Measurements from ENCODE around the gene ZNF536.

Gene ZNF536

DNA sequence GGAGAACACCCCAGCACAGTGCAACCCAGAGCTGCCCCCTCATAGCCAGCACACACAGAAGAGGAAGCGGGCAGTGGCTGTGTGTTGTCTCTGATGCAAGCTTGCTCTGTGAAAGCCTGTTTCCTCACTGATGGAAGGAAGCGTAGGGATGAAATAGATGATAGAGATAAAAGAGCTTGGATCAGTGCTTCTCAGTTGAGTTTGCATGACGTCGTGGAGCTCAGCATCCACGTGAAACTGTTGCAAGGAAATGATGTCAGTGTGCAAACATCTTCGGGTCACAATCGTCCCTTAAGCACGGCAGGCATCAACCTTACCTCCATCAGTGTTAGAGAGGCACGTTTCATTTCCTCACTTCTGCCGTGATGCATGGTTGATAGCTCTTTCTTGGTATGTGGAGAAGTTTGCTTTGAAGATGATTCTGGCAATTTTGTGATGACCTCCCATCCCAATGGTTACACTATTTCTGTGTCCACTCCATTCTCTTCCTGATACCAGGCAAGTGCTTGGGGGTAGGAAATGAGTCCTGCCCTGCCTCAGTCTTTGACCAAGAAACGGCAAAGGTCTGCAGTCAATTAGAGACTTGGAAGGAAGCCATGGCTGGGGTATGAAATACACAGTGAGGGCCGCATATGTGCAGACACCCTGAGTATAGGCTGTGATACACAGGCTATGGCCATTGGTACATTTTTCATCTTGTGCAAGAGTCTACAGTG lies 183.0 kb downstream of the ZNF536 start:
- in situ Hi-C loops (cut with HindIII; ENCODE audit: low sequenced_read_pairs), result no loop called here

DNA sequence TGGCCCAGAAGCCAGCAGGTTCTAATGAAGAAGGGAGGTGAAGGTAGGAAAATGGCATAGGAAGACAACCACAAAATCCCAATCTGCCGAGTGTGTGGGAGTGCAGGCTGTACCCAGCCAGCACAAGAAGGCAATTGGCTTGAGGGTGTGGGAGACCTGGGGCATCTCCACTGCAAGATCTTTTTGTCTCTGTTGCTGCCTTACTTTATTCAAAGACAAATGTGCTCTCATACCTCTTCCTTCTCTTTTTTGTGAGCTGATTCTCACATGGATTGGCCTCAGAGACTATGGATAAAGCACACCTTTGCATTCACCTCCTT lies 183.6 kb downstream of the ZNF536 start:
- in situ Hi-C loops (cut with HindIII; ENCODE audit: low sequenced_read_pairs), result no loop called here

DNA sequence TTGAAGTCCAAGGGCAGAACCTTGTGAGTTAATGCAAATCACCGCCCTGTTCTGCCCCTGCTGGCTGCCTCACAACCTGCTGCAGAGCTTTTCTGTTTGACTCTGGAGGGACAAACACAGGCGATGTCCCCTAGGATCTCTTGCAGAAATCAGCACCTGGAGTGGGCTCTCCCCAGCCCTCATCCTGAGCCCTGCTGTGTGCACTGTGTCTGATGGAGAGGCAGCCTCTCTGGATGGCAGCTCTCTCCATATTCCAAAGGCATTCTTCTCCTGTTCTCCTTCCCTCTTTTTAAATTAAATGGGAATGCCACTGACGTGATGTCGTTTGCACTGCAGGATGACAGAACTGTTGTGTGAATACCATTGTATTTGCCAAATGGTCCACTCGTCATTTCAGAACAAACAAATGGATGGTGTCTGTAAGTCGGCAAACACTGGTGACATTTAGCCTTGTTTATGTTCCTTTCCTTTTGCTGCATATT lies 184.1 kb downstream of the ZNF536 start:
- in situ Hi-C loops (cut with HindIII; ENCODE audit: low sequenced_read_pairs), result no loop called here

DNA sequence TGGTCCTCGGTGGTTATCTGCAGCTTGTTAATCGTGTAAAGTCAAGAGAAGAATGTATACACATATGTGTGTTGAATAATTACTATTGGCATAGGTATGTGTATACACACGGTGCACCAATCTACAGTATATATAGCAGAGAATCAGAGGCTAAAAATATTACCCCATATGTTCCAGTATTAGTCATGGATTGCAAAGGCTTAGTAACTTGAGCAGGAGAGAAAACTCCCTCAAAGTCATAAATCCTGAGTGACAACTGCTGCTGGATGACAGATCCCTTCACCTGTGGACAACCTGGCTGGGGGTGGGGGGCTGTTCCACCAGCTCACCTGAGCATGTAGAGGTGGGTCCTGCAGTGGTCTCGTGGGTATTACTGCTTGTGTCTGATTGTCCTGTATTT lies 185.0 kb downstream of the ZNF536 start:
- in situ Hi-C loops (cut with HindIII; ENCODE audit: low sequenced_read_pairs), result no loop called here

DNA sequence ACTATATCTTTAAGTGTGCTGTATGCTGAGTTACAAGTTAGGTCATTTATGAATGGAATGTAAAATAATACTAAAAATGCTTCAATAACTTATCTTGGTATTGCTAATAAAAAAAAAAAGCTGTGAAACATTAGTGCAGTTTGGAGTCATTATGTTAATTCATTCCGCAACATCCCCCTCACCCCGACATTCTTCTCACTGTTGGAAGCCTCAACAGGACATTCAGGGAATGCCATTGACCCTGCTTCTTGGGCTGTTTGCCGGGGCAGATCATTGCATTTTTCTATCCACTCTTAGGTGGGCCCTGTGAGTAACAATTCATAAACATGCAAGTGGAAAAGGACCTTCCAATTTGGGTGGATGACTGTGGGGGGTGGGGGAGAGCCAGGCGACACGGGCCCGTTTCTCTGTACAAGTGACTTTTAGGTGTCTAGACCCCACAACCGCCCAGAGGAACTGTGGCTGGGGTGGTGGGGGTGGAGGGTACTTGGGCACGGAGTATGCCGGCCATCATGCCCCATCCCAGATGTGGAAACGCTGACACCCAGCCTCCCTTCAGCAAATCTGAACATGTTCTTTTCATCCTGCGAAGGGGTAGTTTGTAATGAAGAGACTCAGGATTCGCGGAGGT lies 185.9 kb downstream of the ZNF536 start:
- in situ Hi-C loops (cut with HindIII; ENCODE audit: low sequenced_read_pairs), result no loop called here

DNA sequence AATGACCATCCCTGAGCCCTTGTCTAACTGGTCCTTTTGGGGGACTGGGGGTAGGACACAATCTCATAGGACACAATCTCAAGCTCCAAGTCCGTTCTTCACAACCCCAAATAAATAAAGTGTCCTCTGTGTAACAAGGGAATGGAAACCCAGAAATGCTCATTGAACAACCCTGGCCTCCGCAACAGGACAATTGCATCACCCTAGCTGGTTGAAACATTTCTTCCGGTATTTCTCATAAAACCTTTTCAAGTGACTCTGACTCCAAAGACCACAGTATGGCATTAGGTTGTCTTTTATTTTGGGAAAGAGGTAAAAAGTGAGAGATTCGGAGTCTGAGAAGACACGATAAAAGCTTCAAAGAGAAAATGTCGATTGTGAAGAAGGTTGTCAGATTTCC lies 186.6 kb downstream of the ZNF536 start:
- in situ Hi-C loops (cut with HindIII; ENCODE audit: low sequenced_read_pairs), result no loop called here

DNA sequence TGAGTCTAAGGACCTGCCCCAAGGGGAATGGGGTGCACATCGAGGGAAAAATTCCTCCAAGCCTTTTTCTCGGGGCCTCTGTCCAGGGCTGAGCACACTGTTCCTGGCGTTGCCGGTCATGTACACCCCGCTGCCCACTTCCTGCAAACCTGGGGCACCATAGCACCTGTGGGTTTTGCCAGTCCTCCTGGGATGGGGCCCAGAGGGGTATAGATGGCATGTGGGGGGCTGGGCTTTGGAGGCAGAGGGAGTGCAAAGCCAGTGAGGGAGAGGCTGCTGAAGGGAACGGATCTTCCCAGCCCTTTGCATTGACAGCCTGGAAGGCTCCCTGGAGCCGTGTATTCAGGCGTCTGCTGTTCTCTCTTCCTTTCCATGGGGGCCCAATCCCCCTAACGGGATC lies 187.3 kb downstream of the ZNF536 start:
- in situ Hi-C loops (cut with HindIII; ENCODE audit: low sequenced_read_pairs), result no loop called here

DNA sequence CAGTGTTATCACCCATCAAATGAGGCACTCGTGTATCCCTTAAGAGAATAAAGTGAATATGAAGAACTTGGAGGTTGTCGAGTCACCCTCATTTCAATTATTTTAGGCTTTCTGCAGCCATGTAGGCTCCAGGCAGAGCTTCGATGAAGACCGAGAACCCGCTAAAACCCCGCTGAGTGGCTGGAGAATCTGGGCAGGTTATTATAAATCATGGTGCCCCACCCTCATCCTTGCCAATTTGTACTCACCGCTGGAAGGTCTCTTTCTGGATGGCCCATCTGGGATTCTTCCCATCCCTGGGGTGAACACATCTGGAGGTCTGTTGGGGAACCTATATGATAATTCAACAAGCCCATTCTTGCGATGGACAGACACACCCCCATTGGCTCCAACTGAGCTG lies 190.8 kb downstream of the ZNF536 start:
- in situ Hi-C loops (cut with HindIII; ENCODE audit: low sequenced_read_pairs), result no loop called here

DNA sequence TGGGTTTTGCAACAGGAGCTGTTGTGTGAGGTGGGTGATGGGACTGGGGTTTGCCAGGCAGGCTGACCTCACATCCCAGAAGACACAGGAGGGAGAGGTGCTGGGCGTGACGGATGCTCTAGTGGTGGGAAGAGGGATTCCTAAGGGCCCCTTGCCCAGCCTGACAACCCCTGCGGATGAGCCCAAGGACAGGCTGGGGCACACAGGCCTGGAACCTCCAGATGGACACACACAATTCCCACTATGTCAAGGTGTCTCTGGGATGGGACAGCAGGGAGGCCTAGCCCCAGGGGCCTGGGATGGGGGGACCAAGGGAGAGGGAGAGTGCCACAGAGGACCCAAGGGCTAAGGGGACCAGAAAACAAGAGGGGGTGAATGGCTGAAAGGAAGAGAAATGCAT lies 191.5 kb downstream of the ZNF536 start:
- in situ Hi-C loops (cut with HindIII; ENCODE audit: low sequenced_read_pairs), result no loop called here

DNA sequence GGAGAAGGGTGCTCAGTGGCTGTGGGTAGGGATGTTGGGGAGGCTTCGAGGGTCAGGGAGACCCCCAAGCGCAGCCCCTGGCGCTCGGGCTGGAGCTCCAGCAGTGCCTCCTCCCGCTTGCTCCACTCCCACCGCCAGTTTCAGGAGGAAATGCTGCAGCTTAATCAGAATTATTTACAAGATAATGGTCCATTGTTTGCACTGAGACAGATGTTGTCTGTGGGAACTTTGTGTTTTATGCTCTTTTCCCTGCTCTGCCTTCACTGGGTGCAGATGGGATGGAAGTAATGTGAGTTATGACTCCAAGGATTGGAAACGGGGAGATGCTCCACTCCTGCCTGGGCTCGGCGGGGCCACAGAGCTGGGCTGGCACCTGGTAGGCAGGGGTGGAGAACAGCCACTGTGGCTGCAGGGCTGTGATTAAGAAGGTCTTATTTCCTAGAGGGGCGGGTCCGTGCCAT lies 192.4 kb downstream of the ZNF536 start:
- in situ Hi-C loops (cut with HindIII; ENCODE audit: low sequenced_read_pairs), result no loop called here

DNA sequence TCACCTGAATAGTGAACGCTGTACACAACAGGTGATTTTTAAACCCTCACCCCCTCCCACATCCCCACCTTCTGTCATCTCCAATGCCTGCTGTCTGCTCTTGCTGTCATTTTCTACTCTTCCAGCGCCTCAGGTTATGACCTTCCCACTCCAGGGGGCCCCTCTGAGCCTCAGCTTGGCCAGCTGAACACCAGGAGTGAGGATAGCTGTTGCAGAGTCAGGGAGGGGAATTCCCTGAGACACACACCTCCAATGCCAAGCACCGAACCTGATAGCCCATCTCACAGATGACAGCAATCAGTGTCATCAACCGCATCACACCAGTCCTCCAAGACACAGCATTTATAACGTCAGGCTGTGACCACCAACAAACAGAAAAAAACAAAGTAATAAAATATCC lies 193.5 kb downstream of the ZNF536 start:
- in situ Hi-C loops (cut with HindIII; ENCODE audit: low sequenced_read_pairs), result no loop called here

DNA sequence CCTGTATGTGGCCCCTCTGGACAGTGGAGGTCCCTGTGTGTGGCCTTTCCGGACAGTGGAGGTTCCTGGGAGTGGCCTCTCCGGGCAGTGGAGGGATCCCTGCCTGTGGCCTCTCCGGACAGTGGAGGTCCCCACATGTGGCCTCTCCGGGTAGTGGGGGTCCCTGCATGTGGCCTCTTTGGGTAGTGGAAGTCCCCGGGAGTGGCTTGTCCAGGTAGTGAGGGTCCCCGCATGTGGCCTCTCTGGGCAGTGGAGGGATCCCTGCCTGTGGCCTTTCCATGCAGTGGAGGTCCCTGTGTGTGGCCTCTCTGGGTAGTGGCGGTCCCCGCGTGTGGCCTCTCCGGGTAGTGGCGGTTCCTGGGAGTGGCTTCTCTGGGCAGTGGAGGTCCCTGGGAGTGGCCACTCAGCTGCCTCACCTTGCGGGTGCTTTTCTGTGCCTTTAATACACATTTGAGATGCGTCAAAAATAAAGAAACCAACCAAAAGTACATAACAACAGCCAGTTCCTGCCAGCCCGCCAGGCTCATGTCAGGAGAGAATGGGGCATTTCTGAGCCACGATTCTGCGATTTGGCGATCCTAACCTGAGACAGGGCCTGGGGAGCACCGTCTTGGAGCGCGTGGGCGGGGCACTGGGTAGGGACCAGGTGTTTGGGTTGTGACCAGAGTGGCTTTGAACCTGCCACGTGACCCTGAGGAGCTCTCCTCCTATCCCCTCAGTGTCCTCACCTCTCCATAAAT lies 194.7 kb downstream of the ZNF536 start:
- in situ Hi-C loops (cut with HindIII; ENCODE audit: low sequenced_read_pairs), result no loop called here

DNA sequence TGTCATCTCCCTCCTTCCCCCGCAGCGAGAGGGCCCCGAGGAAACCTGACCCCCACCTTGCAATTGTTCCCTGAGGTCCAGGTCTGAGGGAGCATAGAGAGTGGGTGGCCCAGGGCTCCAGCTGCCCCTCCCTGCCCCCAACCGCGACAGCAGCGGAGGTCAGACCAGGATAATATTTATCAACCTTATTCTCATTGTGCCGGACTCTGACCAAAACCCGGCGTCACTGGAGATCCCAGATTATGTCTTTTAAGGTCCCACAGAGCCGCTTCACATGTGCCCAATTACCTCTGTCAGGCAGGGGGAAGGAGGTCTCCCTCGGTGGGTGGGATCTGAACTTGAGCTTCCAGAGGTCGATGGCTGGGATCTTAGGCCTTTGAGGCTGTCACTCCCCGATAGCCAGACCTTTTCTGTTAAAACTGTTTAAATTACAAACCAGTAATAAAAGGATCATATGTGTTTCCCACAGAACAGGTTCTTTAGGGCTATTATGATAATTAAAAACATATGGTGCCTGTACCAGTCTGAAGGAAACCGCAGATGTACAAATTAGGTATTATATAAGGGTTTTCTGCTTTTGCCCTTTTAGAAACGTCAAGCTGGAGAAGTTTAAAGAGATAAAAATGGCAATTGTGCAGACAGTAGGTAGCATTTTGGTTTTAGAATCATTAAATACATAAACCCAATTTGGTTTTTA lies 195.5 kb downstream of the ZNF536 start:
- in situ Hi-C loops (cut with HindIII; ENCODE audit: low sequenced_read_pairs), result no loop called here

DNA sequence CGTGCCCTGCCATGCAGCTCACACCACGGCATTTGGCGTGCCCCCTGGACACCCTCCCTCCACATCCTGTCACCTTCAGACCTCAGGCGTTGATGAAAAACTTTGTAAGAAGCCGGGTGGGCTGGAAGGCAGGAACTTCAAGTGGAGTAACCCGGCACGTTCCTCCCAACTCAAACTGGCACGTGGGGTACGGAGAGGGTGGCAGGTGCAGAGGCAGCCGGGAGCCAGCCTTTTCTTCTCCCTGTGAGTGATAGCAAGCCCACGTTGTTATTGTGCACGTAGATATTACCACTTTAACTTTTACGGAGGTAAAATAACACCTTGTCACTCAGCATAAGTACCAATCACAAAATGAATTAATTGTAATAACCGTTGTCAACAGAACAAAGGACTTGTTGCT lies 198.0 kb downstream of the ZNF536 start:
- in situ Hi-C loops (cut with HindIII; ENCODE audit: low sequenced_read_pairs), result no loop called here

DNA sequence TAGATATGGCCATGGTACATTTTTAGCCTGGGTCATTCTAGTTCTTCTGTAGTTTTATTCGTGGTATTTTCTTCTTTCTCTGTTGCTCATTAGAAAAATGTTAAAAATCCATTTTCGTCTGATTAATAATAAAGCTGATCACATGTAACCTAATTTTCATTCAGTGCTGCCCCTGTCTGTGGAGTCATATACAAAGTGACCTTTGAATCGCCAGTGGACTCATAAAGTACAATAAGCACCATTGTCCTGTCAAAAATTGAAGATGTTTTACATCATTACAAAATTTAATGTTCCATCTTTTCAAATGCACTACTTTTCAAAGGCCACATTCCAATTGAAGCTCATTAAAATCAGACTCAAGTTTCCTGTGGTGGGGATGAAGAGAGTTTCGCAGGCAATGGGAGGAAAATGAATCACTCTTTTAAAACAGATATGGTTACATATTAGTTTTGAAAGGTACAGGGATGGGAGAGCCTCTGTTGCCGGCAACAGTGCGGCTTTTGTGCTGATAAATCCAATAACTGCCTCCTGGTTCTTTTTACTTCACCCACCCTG lies 205.4 kb downstream of the ZNF536 start:
- in situ Hi-C loops (cut with HindIII; ENCODE audit: low sequenced_read_pairs), result no loop called here

DNA sequence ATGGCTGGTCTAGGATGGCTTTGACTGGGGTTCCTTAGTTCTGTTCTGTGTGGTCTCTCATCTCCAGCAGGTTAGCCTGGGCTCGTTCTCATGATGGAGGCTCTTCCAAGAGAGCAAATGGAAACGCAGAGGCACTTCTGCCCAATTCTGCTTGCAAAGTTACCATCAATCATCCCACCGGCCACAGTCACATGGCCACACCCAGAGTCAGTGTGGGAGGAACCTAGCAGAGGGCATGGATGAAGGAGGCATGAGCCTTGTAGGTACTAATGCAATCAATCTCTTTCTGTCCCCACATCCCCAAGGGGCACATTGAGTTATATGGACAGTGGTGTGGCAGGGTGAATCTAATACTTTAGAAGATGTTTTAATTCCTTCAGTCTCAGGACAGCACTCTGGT lies 207.2 kb downstream of the ZNF536 start:
- in situ Hi-C loops (cut with HindIII; ENCODE audit: low sequenced_read_pairs), result no loop called here

DNA sequence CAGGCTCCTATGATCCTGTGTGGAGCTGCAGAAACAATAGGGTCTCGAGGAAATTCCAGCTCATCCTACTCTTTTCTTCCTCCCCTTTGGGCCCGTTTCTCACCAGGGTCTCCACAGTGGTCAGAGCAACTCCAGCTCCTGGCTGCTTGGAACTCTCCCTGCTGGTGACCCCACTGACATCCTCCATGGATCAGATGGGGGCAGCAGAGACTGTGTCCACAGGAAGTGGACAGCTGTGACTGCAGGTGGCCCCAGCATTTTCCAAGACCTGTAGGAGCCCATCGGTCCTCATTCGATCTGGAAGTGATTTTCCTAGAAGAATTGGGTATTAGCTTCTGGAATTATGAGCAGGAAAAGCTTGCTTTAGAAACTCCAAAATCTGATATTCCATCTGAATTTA lies 208.5 kb downstream of the ZNF536 start:
- in situ Hi-C loops (cut with HindIII; ENCODE audit: low sequenced_read_pairs), result no loop called here

DNA sequence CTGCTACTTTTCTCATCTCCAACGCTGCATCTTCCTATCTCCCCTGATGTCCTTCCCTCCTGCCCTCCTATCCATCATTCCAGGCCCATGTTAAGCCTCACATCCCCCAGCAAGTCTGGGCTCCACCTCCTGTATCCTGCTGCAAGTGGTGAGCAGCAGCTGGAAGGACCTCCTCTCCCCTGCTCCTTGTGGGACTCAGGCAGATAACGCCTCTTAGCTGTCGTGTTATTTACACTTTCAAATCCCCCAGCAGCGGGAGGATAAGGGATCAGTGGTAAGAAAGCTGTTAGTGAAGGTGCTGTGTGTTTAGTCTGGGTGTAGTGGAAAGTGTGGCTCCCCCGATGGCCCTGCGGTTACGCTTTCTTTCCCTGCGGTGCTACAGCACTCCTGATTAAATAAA lies 211.9 kb downstream of the ZNF536 start:
- in situ Hi-C loops (cut with HindIII; ENCODE audit: low sequenced_read_pairs), result no loop called here

DNA sequence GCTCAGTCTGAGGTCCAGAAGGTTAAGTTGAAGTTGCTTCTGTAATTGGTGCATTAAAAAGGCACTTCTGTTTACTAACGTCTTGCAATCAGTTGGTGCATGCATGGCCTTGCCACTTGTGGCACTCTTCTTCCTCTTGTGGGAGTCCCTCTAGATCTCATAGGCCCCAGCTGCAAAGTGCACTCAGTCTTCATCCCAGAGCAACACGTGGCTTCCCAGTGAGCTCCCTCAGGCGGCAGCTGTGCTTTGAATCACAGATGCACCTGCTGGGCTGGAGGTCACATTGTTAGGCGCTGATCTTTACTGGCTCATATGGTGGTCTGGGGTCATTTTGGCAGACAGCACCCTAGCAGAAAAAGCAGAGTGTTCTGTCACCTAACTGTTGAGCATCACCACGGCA lies 215.7 kb downstream of the ZNF536 start:
- in situ Hi-C loops (cut with HindIII; ENCODE audit: low sequenced_read_pairs), result no loop called here

DNA sequence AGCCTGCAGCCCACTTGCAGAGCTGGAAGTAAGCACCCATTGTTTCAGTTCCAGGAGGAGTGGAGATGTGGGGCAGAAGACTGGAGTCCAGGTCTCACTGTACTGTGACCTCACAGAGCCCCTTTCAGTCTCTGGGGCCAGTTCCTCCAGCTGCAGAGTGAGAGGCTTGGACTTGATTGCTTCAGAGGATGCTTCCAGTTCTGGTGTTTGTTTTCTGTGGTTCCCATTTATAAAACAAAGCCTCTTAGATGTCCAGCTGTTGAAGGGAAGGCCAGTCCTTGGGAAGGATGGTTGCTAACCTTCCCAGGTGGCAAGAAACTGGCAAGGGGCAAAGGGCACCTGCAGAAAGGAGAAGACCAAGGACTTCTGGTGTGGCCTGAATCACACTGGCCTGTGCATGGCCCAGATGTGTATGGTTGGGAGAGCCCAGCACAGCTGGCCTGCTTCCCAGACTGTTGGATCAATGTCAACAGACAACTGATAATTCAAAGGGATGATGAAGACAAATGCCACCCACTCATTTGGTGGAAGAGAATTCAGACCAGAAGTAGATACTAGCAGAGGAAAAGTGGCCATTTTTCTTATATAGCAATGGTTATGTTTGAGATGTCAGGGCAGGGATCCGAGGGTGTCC lies 218.5 kb downstream of the ZNF536 start:
- in situ Hi-C loops (cut with HindIII; ENCODE audit: low sequenced_read_pairs), result no loop called here

DNA sequence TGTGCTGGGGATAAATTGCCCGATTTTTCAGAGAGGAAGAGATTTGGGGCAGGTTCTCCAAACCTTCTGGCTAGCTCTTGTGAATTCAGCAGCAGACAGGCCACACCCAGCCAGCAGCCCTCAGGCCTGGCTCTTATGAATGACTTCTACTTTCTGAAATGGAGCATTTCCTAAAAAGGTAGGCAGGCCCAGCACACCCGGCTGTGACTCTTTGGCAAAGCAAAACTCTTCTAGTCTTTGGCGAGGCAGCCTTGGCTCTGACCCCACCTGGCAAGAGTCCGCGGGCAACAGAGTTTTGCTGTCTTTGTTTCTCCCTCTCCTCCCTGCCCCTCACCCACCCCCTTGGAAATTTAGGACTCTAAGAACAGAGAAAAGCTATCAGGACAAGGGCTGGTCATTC lies 221.2 kb downstream of the ZNF536 start:
- in situ Hi-C loops (cut with HindIII; ENCODE audit: low sequenced_read_pairs), result no loop called here
